NT2/D1 (cell line): ENCODE measurements around the gene YWHAE.

Experiments
- DNase-seq: peaks from one replicate; pipeline ENCODE4 v3.0.0-alpha.2; 2011; ENCODE audit warnings: low read depth, low spot score
- H3K27me3 ChIP-seq: 2 replicates; pipeline ENCODE4 v1.6.0; 2011; ENCODE audit warnings: mild to moderate bottlenecking; ENCODE audit not compliant: insufficient read length, insufficient read depth
- H3K36me3 ChIP-seq: 2 replicates; pipeline ENCODE4 v1.6.1; 2011; ENCODE audit warnings: mild to moderate bottlenecking, low read length, mixed read lengths; ENCODE audit not compliant: insufficient read depth, insufficient read length
- H3K4me1 ChIP-seq: 2 replicates; pipeline ENCODE4 v1.5.1; 2011; ENCODE audit not compliant: insufficient read depth, insufficient read length
- H3K4me3 ChIP-seq: 2 replicates; pipeline ENCODE4 v1.5.1; 2011; ENCODE audit warnings: low read depth; ENCODE audit not compliant: insufficient read length
- H3K9ac ChIP-seq: 2 replicates; pipeline ENCODE4 v1.6.0; 2011; ENCODE audit warnings: low read depth; ENCODE audit not compliant: insufficient read length
- H3K9me3 ChIP-seq: 2 replicates; pipeline ENCODE4 v1.5.1; 2011; ENCODE audit warnings: mild to moderate bottlenecking, low read length; ENCODE audit not compliant: insufficient read depth
- SUZ12 ChIP-seq: IDR thresholded peaks from 2 replicates; pipeline ENCODE4 v1.6.1; 2011; ENCODE audit not compliant: insufficient read length, insufficient read depth; ENCODE audit errors: extremely low read depth
- YY1 ChIP-seq: IDR thresholded peaks from 2 replicates; pipeline ENCODE4 v1.6.1; 2011; ENCODE audit not compliant: insufficient read length, insufficient read depth
- ZNF274 ChIP-seq: IDR thresholded peaks from 2 replicates; pipeline ENCODE4 v1.6.1; 2011; ENCODE audit warnings: mild to moderate bottlenecking, low read depth, low read length

Gene YWHAE

GRCh38 chr17:1372618-1373017 lies 27.4 kb downstream of the YWHAE start:
- Histone ChIP-seq H3K4me3 (no peak overlapping the region), H3K27me3 (no peaks in the 10 kb centered on the region), H3K9me3 (no peaks in the 10 kb centered on the region), H3K4me1 (no peaks in the 10 kb centered on the region), H3K9ac (no peak overlapping the region), H3K36me3 (peaks cover 32% of the 10 kb centered on the region)
- no peak for DNase-seq
- TF ChIP-seq YY1 (no peak), SUZ12 (no peak)

DNA sequence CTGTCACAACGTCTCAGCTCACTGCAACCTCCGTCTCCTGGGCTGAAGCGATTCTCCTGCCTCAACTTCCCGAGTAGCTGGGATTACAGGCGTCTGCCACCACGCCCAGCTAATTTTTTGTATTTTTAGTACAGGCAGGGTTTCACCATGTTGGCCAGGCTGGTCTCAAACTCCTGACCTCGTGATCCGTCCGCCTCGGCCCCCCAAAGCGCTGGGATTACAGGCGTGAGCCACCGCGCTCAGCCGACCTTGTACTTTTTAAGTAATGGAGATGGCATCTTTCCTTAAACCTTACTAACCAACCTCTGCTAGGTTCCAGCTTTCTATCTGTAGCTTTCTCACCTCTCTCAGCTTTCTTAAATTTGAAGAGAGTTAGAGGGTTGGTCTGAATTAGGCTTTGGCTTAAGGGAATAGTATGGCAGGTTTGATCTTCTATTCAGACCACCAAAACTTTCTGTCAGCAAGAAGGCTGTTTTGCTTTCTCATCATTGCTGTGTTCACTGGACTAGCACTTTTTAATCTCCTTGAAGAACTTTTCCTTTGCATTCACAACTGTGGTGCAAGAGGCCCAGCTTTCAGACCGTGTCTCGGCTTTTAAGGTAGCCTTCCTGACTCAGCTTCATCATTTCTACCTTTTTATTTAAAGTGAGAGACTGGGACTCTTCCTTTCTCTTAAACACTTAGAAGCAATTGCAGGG lies 28.0 kb downstream of the YWHAE start:
- no peak for DNase-seq
- Histone ChIP-seq H3K27me3 (no peaks in the 10 kb centered on the region), H3K9me3 (no peaks in the 10 kb centered on the region), H3K4me3 (no peak overlapping the region), H3K9ac (no peak overlapping the region), H3K36me3 (peaks cover 26% of the 10 kb centered on the region), H3K4me1 (no peaks in the 10 kb centered on the region)
- TF ChIP-seq SUZ12 (no peak), ZNF274 (no peak), YY1 (no peak)

- no peak overlapping the region for H3K9ac ChIP-seq
- TF ChIP-seq ZNF274 (no peak), SUZ12 (no peak), YY1 (no peak)
- peaks cover 32% of the 10 kb centered on the region for H3K36me3 ChIP-seq
- H3K9me3 ChIP-seq, result no peaks in the 10 kb centered on the region
- no peaks in the 10 kb centered on the region for H3K4me1 ChIP-seq
- H3K4me3 ChIP-seq, result no peak overlapping the region
- no peak for DNase-seq
- no peaks in the 10 kb centered on the region for H3K27me3 ChIP-seq
Measured at GRCh38 chr17:1368588-1368987, 31.4 kb downstream of the YWHAE start.

GRCh38 chr17:1367351-1367745 lies 32.7 kb downstream of the YWHAE start:
- Histone ChIP-seq H3K4me3 (no peak overlapping the region), H3K27me3 (no peaks in the 10 kb centered on the region), H3K9ac (no peak overlapping the region), H3K36me3 (peaks cover 31% of the 10 kb centered on the region), H3K4me1 (peaks cover 2% of the 10 kb centered on the region), H3K9me3 (no peaks in the 10 kb centered on the region)
- TF ChIP-seq YY1 (no peak), SUZ12 (no peak)
- DNase-seq, result no peak

DNA sequence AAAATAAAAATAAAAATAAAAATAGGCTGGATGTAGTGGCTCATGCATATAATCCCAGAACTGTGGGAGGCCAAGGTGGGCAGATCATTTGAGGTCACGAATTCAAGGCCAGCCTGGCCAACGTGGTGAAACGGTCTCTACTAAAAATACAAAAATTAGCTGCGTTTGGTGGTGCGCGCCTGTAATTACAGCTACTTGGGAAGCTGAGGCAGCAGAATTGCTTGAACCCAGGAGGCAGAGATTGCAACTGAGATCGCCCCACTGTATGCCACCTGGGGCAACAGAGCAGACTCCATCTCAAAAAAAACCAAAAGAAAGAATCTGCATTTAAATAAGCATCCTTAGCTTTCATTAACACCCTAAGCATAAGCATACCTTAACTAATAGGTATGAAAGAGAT lies 33.8 kb downstream of the YWHAE start:
- Histone ChIP-seq H3K4me1 (peaks cover 2% of the 10 kb centered on the region), H3K27me3 (no peaks in the 10 kb centered on the region), H3K9me3 (no peaks in the 10 kb centered on the region), H3K4me3 (no peak overlapping the region), H3K9ac (no peak overlapping the region), H3K36me3 (peaks cover 36% of the 10 kb centered on the region)
- DNase-seq, result no peak
- TF ChIP-seq SUZ12 (no peak), YY1 (no peak), ZNF274 (no peak)

GRCh38 chr17:1365445-1366039 lies 34.5 kb downstream of the YWHAE start:
- Histone ChIP-seq H3K4me1 (peaks cover 2% of the 10 kb centered on the region), H3K4me3 (no peak overlapping the region), H3K9ac (no peak overlapping the region), H3K9me3 (no peaks in the 10 kb centered on the region), H3K27me3 (no peaks in the 10 kb centered on the region), H3K36me3 (peaks cover 38% of the 10 kb centered on the region)
- TF ChIP-seq ZNF274, result no peak
- no peak for TF ChIP-seq SUZ12
- TF ChIP-seq YY1, result no peak
- DNase-seq, result peak; percentile 28

GRCh38 chr17:1362964-1363363 lies 37.1 kb downstream of the YWHAE start:
- TF ChIP-seq YY1 (no peak), ZNF274 (no peak), SUZ12 (no peak)
- Histone ChIP-seq H3K9ac (no peak overlapping the region), H3K4me1 (peaks cover 2% of the 10 kb centered on the region), H3K27me3 (no peaks in the 10 kb centered on the region), H3K4me3 (no peak overlapping the region), H3K9me3 (no peaks in the 10 kb centered on the region), H3K36me3 (peaks cover 54% of the 10 kb centered on the region)
- no peak for DNase-seq
